Measurements from ENCODE around the gene PPP1R27. TPM values are rescaled to one million over a fixed set of nuclear protein-coding genes. Genes with fewer than 3 reads are reported as not detected.

PPP1R27 gene
- total RNA-seq, 2 donors from 2014 or later = not detected

DNA sequence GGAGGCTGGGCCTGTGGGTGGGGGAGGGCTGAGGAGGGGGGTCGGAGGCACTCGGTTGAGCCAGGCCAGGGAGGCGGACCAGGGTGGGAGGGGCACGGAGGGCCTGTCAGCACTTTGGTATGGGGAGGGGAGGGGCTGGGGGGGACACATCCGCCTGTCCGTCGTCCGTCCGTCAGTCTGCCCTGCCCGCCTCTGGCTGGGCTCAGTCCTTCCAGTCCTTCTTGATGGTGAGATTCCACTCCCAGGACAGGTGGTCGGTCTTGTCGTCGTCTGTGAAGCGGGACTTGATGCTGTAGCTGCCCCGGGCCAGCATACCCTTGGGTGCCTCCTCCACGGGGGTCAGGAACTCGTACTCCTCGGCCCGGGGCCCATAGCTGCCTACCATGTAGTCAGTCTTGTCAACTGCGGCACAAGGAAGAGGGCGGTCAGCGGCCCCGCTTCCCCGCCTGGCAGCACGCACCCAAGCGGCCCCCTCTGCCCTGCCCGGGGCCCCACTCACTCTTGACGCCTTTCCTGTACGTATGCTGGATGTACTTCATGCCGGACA, 33.9 kb upstream of the PPP1R27 start:
- Histone ChIP-seq H3K27me3 (replicated peaks; ENCODE audit: insufficient read depth) (no peaks in the 10 kb centered on the region), H3K27ac (peak overlapping the region; percentile 92 to 95), H3K4me1 (ENCODE audit: control insufficient read depth in 1 of 2, low read depth in 2 of 2) (peaks cover 20 to 40% of the 10 kb centered on the region in 2 donors), H3K9me3 (no peaks in the 10 kb centered on the region), H3K36me3 (peaks cover 15% of the 10 kb centered on the region), H3K4me3 (no peak overlapping the region)
- TF ChIP-seq, protein P1, sequence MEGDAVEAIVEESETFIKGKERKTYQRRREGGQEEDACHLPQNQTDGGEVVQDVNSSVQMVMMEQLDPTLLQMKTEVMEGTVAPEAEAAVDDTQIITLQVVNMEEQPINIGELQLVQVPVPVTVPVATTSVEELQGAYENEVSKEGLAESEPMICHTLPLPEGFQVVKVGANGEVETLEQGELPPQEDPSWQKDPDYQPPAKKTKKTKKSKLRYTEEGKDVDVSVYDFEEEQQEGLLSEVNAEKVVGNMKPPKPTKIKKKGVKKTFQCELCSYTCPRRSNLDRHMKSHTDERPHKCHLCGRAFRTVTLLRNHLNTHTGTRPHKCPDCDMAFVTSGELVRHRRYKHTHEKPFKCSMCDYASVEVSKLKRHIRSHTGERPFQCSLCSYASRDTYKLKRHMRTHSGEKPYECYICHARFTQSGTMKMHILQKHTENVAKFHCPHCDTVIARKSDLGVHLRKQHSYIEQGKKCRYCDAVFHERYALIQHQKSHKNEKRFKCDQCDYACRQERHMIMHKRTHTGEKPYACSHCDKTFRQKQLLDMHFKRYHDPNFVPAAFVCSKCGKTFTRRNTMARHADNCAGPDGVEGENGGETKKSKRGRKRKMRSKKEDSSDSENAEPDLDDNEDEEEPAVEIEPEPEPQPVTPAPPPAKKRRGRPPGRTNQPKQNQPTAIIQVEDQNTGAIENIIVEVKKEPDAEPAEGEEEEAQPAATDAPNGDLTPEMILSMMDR (IDR thresholded peaks at IDR 0.05) = no peak
- DNase-seq (ENCODE audit: low spot score) = no peak
- ATAC-seq (ENCODE audit: insufficient number of reproducible peaks, low FRiP score, low read depth) = no peak

DNA sequence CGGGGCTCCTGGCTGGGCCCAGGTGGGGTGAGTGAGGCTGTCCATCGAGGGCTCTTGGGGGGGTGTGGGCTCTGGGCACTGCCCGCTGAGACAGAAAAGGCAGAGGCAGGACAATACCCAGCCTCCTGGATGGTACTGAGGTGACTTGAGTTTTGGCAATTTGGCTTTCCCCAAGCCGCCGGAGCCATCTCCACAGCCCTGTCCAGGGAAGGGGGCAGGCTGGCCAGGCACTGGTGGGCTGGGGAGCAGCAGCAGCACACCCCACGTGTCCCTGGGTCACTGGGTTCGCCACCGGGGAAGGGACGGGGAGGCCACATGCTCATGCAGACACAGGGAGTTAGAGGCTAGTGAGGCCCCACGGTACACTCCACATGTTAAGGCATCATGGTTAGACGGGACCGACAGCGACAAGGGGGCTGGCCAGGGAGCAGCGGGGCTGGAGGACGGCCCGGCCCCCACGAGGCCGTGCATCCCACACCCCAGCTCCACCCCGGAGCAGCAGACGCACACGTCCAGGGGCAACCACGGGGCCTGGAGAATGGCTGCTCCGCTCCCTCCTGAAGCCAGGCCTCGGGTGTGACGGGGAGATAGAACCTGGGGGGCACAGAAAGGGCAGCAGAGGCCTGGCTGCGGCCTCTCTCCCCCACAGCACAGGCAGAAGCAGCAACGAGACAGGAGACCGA, 33.3 kb upstream of the PPP1R27 start:
- H3K4me3 ChIP-seq = no peak overlapping the region
- peaks cover 15% of the 10 kb centered on the region for H3K36me3 ChIP-seq
- ATAC-seq (ENCODE audit: insufficient number of reproducible peaks, low FRiP score, low read depth) = no peak
- H3K27me3 ChIP-seq (replicated peaks; ENCODE audit: insufficient read depth) = no peaks in the 10 kb centered on the region
- H3K27ac ChIP-seq = peak overlapping the region; percentile 52 to 92
- H3K4me1 ChIP-seq (ENCODE audit: control insufficient read depth in 1 of 2, low read depth in 2 of 2) = peaks cover 20 to 40% of the 10 kb centered on the region in 2 donors
- H3K9me3 ChIP-seq = no peaks in the 10 kb centered on the region
- no peak for DNase-seq (ENCODE audit: low spot score)
- TF ChIP-seq, protein P1 (IDR thresholded peaks at IDR 0.05) = no peak

DNA sequence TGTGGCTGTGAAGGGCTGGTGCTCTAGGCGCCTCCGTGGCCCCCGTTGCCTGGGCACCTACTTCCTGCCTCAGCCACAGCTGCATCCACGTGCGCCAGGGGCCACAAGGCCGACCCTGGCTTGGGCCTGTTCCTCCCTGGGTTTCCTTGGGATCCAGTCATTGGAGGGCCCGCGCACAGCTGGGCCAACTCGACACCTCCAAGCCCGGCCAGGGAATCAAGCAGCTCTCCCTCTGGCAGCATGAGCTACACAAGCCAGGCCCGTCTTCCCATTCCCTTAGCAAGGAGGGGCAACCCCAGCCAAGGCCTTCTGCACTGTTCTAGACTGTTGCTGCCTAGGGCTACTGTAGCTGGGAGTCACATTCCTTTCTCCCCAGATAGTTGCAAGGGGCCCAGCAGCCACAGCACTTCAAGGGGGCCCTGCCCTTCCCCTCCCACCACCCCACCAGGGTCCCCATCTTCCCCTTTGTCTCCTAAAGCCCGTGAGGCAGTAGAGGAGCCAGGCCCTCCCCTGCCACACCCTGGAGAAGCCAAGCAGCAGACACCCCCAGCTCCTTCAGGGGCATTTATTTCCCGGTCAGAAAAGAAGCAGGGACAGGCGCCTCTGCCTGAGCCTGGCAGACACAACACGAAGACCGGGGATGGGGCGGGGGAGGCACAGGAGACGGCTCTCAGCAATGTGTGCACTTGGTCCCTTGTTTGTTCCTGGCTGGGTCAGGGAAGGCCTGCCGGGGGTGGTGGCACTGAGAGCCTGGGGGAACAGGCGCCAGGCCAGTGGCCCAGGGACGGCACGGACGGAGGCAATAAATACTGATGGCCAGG, 32.5 kb upstream of the PPP1R27 start:
- Histone ChIP-seq H3K9me3 (no peaks in the 10 kb centered on the region), H3K27ac (peak overlapping the region in 1 of 2 donors; percentile 52), H3K36me3 (peaks cover 15% of the 10 kb centered on the region), H3K4me1 (ENCODE audit: control insufficient read depth in 1 of 2, low read depth in 2 of 2) (peaks cover 18 to 39% of the 10 kb centered on the region in 2 donors), H3K27me3 (replicated peaks; ENCODE audit: insufficient read depth) (no peaks in the 10 kb centered on the region), H3K4me3 (no peak overlapping the region)
- DNase-seq (ENCODE audit: low spot score) (no peak), ATAC-seq (ENCODE audit: insufficient number of reproducible peaks, low FRiP score, low read depth) (no peak)
- TF ChIP-seq, protein P1 (IDR thresholded peaks at IDR 0.05) = no peak

DNA sequence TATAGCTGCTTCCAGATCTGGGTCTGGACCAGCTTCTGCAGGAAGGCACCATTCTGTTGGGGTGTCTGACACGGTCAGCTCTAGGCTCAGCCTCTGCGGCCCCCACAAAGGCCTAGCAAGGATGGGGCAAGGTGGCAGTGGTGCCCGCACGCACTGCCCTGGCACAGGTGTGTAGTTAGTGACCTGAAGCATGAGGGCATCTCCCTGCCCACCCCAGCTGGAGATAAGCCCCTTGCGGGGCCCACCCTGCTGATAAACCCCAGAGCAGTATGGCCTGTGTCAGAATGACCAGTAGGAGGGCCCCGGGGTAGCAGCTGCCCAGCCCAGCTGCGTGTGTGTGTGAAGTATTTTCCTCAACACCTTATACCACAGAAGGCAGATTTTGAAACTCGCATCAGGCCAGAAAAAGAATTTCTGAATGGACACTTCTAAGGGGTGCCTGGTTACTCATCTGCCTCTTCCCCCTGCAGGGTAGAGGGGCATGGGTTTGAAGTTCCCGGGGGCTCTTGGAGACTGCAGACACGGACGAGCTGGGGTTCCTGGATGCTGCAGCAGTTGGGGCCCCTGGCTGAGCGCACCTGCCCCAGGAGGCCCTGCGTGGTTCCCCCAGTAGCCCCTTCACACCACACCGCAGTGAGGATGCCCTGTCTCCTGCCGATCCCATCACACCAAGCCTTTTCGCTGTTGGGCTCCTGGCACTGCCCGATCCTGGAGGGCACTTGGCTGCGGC, 31.8 kb upstream of the PPP1R27 start:
- no peaks in the 10 kb centered on the region for H3K9me3 ChIP-seq
- no peak overlapping the region for H3K27ac ChIP-seq
- DNase-seq (ENCODE audit: low spot score) = no peak
- no peak overlapping the region for H3K4me3 ChIP-seq
- TF ChIP-seq, protein P1 (IDR thresholded peaks at IDR 0.05) = no peak
- peaks cover 15% of the 10 kb centered on the region for H3K36me3 ChIP-seq
- no peak for ATAC-seq (ENCODE audit: insufficient number of reproducible peaks, low FRiP score, low read depth)
- H3K4me1 ChIP-seq (ENCODE audit: control insufficient read depth in 1 of 2, low read depth in 2 of 2) = peaks cover 22 to 41% of the 10 kb centered on the region in 2 donors
- H3K27me3 ChIP-seq (replicated peaks; ENCODE audit: insufficient read depth) = no peaks in the 10 kb centered on the region

All from thoracic aorta (tissue), 2 donors.